ENCODE data around the gene VPS39. TPM values are rescaled to one million over a fixed set of nuclear protein-coding genes. Genes with fewer than 3 reads are reported as not detected.
A peak's percentile ranks its signal among the peaks of the same experiment; 100 is the strongest.

Gene VPS39
- total and polyA plus RNA-seq, 2 of the 13 experiments (the other 11 are each of a cell fraction or from before 2014, with no cell fraction given), result 22.9 to 32.0 TPM

DNA sequence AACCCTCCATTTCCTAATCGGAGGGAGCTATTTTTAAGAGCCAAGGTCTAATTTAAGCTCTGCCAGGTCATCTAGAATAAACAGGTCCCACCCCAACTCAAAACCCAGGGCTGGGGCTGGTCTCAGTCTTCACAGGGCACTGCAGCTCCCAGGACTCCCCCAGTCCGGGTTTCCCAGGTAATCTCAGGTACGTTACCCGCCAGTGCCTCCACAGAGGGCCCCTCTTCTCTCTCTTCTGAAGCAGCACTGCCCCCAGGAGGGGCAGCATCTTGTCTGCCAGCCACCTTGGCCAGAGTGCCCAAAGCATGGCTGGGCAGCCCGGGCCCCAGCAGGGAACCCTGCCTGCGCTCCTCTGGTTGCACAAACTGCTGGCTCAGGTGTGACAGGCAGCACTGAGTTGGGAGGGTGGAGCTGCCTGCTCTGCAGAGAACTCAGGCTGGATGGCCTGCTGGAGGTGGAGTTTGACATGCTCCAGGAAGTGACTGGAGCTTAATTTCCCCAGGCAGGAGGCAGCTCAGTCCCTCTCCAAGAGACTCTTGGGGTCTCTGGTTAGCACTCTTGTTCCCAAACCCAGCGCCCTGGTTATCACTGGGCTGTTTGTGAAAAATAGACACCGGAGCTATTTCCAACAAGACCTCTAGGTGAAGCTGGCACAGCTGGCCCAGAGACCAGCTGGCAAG lies 51.7 kb downstream of the VPS39 start, which contains the start of gene PLA2G4F:
Gene PLA2G4F (minus strand): TSS at position 394 of the 680 bp plus-strand sequence. CDS start 87 bp downstream, at position 307.
- ATAC-seq (peak; percentile 57), DNase-seq (ENCODE audit: low spot score) (no peak), FAIRE-seq (no peak)
- Histone ChIP-seq H3K9ac (ENCODE audit: insufficient read depth, low read depth, low read length) (no peak within 1 kb of the TSS), H3K36me3 (replicated peaks in 1 of 2; ENCODE audit: control insufficient read depth in 1 of 2, insufficient read depth in 2 of 2, low read length in 2 of 2) (peaks cover 3 to 21% of the 10 kb centered on the region in 2 experiments; a peak in 4 of 5 replicates), H4K20me1 (ENCODE audit: insufficient read depth, low read length) (no peaks in the 10 kb centered on the region), H3K27me3 (ENCODE audit: control insufficient read depth in 1 of 2, insufficient read depth in 2 of 2, low read length in 2 of 2) (peaks cover 0 to 14% of the 10 kb centered on the region in 2 experiments; a peak in 4 of 5 replicates), H3K27ac (ENCODE audit: extremely low read length, insufficient read depth, low read length) (no peak within 1 kb of the TSS), H3K4me3 (replicated peaks in 1 of 3; ENCODE audit: insufficient read depth in 1 of 3, low read depth in 2 of 3, low read length in 3 of 3) (peak within 1 kb of the TSS in 2 of 3 experiments; percentile 12 to 57; a peak in 1 of 6 replicates), H2AFZ (ENCODE audit: low read length) (no peak within 1 kb of the TSS), H3K9me3 (ENCODE audit: low read length) (no peaks in the 10 kb centered on the region), H3K4me1 (ENCODE audit: insufficient read depth, low read length) (peaks cover 37% of the 10 kb centered on the region), H3K79me2 (ENCODE audit: insufficient read depth, low read length) (no peaks in the 10 kb centered on the region), H3K4me2 (ENCODE audit: low read depth, low read length) (peak within 1 kb of the TSS; percentile 72)
- CTCF ChIA-PET (ENCODE audit: low intra/inter-chr PET ratio, low total read pairs), result no interaction called here
- BruUV-seq (replicated peaks), result no TSS peak
- WGBS (ENCODE audit: low lambda C conversion rate), result 46% methylated on average over 6 of the region's 8 CpGs
- POLR2A ChIA-PET, result interaction anchor here (1.1 kb wide), 1 partner anchor 17 kb away, joined by 4 read pairs; no protein-coding TSS in a partner anchor
- intact Hi-C loops (cut with micrococcal nuclease; ENCODE audit: unreplicated experiment) (no loop called here), in situ Hi-C loops (cut with HindIII; ENCODE audit: extremely low pct_ligation_motif_present, low pct_unique_long_range_greater_than_20kb) (no loop called here)
- TF ChIP-seq, protein P1, sequence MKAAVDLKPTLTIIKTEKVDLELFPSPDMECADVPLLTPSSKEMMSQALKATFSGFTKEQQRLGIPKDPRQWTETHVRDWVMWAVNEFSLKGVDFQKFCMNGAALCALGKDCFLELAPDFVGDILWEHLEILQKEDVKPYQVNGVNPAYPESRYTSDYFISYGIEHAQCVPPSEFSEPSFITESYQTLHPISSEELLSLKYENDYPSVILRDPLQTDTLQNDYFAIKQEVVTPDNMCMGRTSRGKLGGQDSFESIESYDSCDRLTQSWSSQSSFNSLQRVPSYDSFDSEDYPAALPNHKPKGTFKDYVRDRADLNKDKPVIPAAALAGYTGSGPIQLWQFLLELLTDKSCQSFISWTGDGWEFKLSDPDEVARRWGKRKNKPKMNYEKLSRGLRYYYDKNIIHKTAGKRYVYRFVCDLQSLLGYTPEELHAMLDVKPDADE (CRISPR knock-in tag; IDR thresholded peaks at IDR 0.05), result no peak
- no peak for TF ChIP-seq YEATS2 (CRISPR knock-in tag; IDR thresholded peaks at IDR 0.05; ENCODE audit: borderline replicate concordance)
- TF ChIP-seq ZNF225 (CRISPR knock-in tag; IDR thresholded peaks at IDR 0.05), result no peak
- TF ChIP-seq REXO4 (CRISPR knock-in tag; IDR thresholded peaks at IDR 0.05; ENCODE audit: borderline replicate concordance), result no peak
- TF ChIP-seq, protein P2, sequence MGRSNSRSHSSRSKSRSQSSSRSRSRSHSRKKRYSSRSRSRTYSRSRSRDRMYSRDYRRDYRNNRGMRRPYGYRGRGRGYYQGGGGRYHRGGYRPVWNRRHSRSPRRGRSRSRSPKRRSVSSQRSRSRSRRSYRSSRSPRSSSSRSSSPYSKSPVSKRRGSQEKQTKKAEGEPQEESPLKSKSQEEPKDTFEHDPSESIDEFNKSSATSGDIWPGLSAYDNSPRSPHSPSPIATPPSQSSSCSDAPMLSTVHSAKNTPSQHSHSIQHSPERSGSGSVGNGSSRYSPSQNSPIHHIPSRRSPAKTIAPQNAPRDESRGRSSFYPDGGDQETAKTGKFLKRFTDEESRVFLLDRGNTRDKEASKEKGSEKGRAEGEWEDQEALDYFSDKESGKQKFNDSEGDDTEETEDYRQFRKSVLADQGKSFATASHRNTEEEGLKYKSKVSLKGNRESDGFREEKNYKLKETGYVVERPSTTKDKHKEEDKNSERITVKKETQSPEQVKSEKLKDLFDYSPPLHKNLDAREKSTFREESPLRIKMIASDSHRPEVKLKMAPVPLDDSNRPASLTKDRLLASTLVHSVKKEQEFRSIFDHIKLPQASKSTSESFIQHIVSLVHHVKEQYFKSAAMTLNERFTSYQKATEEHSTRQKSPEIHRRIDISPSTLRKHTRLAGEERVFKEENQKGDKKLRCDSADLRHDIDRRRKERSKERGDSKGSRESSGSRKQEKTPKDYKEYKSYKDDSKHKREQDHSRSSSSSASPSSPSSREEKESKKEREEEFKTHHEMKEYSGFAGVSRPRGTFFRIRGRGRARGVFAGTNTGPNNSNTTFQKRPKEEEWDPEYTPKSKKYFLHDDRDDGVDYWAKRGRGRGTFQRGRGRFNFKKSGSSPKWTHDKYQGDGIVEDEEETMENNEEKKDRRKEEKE (IDR thresholded peaks at IDR 0.05), result no peak
- TF ChIP-seq, protein P3, sequence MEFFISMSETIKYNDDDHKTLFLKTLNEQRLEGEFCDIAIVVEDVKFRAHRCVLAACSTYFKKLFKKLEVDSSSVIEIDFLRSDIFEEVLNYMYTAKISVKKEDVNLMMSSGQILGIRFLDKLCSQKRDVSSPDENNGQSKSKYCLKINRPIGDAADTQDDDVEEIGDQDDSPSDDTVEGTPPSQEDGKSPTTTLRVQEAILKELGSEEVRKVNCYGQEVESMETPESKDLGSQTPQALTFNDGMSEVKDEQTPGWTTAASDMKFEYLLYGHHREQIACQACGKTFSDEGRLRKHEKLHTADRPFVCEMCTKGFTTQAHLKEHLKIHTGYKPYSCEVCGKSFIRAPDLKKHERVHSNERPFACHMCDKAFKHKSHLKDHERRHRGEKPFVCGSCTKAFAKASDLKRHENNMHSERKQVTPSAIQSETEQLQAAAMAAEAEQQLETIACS (CRISPR knock-in tag; IDR thresholded peaks at IDR 0.05), result no peak
- no peak for TF ChIP-seq PHB2 (IDR thresholded peaks at IDR 0.05; ENCODE audit: partially characterized antibody)
- no peak for TF ChIP-seq ZNF546 (CRISPR knock-in tag; conservative IDR thresholded peaks at IDR 0.05)
- no peak for TF ChIP-seq ZNF251 (CRISPR knock-in tag; IDR thresholded peaks at IDR 0.05)
- no peak for TF ChIP-seq NFE2L2 (IDR thresholded peaks at IDR 0.05; ENCODE audit: low read length)
- TF ChIP-seq, protein P4, sequence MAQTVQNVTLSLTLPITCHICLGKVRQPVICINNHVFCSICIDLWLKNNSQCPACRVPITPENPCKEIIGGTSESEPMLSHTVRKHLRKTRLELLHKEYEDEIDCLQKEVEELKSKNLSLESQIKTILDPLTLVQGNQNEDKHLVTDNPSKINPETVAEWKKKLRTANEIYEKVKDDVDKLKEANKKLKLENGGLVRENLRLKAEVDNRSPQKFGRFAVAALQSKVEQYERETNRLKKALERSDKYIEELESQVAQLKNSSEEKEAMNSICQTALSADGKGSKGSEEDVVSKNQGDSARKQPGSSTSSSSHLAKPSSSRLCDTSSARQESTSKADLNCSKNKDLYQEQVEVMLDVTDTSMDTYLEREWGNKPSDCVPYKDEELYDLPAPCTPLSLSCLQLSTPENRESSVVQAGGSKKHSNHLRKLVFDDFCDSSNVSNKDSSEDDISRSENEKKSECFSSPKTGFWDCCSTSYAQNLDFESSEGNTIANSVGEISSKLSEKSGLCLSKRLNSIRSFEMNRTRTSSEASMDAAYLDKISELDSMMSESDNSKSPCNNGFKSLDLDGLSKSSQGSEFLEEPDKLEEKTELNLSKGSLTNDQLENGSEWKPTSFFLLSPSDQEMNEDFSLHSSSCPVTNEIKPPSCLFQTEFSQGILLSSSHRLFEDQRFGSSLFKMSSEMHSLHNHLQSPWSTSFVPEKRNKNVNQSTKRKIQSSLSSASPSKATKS (CRISPR knock-in tag; IDR thresholded peaks at IDR 0.05), result no peak
- TF ChIP-seq MYC (CRISPR knock-in tag; IDR thresholded peaks at IDR 0.05; ENCODE audit: borderline replicate concordance), result 0 out of 2 replicates have a peak, but pooled peaks have one; percentile 8
- TF ChIP-seq KLF11 (CRISPR knock-in tag; IDR thresholded peaks at IDR 0.05), result no peak
- no peak for TF ChIP-seq SYNCRIP (IDR thresholded peaks at IDR 0.05; ENCODE audit: insufficient read depth, low read depth, low read length)

Data from HepG2 (cell line).